Measurements from ENCODE around the gene GAPVD1. TPM values are rescaled to one million over a fixed set of nuclear protein-coding genes. Genes with fewer than 3 reads are reported as not detected.
A peak's percentile ranks its signal among the peaks of the same experiment; 100 is the strongest.

Gene GAPVD1
- polyA plus RNA-seq, 12 donors = 9.4 to 30.4 (median 20.1) TPM; not detected in 1

DNA sequence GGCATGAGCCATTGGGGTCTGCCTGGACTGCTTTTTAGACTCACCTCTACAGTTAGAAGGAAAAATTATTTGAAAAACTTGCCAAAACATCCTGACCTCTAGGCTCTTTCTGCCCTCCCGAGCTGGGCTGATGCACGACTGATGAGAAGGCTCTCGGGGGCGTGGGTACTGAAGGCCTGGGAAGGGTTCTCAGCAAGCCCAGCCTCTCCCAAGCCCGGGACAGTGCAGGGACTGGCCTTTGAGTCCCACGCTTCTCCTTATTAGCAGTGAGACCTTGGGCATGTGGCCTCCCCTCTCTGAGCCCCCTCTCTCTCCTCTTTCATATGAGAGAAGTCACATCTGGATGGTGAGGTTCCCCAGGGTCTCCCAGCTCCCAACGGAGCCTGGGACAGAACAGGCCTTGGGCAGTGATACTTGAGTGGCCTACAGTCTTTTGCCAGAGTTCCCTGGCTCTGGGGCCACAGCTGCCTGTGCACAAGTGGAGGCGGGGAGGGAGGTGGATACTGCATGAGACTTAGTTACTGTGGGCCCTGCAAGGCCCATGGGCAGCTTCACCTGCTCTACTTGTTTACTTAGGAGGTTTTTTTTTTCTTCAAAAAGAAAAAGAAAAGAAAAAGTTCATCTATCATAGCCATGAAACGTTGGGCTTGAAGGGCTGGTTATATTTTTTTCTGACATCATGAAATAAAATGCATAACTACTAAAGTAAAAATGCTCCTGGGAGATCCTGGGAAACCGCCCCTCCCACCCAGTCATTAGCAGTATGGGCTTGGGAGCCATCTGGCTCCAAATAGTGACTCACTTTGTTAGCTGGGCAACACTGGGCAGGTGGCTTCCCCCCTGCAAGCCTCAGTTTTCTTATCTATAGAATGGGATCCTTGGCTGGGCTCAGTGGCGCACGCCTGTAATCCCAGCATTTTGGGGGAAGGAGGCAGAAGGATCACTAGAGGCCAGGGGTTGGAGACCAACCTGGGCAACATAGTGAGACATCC is 139.4 kb downstream of the GAPVD1 start:
- no peak for DNase-seq

DNA sequence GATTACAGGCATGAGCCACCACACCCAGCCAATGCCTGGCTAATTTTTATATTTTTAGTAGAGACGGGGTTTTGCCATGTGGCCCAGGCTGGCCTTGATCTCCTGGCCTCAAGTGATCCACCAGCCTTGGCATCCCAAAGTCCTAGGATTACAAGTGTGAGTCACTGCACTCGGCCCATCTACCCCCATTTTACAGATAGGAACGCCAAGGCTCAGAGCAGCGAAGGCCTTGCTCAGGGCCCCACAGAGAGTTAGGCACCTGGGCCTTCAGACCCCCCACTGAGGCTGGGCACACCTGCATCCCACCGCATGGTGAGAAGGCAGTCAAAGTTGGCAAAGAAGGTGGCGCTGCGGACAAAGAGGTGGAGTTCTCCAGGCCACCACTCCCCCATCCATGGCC is 143.1 kb downstream of the GAPVD1 start:
- no peak for DNase-seq

DNA sequence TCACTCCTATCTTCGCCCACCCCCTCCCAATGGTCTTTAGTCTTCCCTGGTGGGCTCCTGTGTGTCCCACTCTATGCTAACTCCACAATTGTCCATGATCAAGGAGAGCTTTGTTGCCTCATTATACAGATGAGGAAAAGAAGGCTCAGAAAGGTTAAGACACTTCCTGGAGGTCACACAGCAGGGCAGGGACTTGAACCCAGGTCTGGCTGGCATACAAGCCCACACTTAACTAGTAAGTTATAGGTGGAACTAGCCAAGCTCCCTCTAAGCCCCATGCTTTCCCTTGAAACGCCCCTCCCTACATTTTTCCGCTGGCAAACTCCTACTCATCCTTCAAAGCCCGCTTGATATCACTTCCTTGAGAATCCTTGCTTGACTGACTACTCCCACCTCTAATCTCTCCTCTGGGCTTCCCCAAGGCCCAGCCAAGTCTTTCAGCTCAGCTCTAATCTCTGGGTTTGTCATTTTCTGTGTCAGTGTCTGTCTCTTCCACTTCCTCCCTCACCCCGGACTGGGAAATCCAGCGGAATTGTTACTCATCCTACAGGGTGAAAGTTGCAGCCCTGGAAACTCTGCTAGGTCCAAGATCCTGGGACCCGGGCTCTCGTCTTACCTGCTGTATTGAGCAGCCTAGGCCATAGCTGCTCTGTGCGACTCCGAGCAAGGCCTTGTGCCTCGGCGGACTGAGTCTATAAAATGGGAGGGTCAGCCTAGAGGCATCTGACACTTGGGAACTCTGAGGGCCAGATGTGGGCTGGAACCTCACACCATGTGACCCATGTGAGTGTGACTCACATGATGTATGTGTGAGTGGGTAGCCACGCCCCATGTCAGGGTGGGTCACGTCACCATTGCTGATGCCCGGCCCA is 144.5 kb downstream of the GAPVD1 start:
- no peak for DNase-seq

DNA sequence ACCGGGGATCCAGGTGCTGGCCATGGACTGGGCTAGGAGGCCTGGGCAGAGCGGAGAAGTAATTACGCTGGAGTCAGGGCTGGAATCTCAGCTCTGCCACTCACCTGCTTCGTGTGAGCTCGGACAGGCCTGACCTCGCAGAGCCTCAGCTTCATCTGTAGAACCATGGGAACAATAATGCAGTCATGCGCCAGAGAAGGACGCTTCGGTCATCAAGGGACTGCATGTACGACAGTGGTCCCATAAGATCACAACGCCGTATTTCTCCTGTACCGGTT is 145.1 kb downstream of the GAPVD1 start:
- DNase-seq = no peak

DNA sequence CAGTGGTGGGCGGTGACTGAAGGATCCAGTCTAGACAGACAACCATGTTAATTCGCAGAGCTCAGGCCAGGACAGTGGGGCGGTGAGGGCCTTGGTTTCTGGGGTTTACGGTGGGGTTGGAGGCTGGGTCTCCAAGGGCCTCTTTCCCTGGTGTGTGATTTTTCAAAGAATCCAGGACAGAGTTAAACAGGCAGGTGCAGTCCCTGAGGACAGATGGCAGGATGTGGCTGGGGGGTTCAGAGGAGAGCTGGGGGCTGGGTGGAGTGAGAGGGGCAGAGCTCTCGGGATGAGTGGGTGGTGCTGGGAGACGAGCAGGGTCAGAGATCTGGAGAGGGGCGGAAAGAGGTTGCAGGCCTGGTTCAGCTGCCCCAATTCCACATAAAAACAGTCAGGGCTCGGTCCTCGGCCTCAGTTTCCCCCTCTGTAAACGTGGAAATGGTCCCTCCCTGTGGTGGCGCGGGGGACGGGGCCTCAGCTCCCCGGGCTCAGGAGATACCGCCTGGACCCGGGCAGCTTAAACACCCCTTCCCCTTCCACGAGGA is 145.9 kb downstream of the GAPVD1 start:
- no peak for DNase-seq

DNA sequence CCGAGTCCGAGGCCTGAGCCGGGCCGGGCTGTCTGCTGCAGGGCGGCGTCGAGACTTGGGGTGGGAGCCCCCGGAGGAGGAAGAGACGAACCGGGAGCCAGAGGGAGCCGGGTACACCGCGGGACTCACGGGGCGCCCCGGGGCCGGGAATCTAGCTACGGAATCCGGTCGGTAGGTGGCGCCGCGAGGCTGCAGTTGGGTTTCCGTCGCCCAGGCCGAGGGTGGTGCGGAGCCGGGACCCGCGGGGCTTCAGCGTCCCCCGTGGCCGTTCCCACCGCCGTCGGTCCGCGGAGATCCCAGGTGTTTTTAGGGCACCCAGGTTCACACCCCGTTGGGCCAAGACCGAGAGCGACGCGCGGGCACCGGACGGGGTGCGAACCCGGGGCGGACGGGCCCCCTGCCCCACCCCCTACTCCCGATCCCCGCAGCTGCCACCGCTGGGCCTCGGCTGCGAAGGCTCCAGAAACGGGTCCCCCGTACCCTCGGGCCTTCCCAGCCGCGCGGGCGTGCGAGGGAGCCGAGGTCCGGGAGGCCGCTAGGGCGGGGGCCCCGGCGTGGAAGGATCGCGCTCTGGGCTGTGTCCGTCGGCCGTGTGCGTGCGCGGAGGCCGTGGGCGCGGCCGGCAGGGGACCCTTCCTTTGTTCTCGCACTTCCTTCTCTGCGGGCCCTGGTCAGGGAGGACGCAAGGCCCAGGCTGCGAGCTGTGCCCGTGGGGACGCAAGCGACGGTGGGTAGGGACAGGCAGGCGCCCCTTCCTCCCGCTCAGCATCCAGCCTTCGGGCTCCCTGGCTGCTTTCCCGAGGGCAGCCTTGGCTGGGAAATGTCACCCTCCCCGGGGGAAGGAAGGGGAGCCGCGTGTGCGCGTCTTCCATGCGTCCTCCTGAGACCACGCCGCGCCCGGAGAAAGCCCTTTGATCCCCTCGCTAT is 146.6 kb downstream of the GAPVD1 start:
- DNase-seq = peak; percentile 85

DNA sequence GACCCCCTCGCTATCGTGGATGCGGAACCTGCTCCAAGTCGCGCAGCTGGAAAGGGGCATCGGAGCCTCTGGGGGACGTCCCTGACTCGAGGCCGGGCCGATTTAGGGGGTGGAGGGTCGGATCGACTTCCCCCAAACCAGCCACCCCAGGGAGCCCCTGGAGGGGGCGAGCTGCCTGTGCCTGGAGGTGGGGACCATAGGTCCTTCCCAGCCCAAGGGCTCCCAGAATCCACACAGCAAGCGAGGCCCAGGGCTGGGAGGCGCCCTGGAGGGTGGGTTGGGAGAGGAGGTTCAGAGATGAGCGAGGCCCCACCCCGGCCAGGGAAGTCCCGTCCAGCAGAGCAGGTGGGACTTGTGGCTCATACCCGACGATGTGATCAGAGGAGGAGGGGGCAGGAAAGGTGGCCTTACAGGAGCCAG is 147.6 kb downstream of the GAPVD1 start:
- no peak for DNase-seq

DNA sequence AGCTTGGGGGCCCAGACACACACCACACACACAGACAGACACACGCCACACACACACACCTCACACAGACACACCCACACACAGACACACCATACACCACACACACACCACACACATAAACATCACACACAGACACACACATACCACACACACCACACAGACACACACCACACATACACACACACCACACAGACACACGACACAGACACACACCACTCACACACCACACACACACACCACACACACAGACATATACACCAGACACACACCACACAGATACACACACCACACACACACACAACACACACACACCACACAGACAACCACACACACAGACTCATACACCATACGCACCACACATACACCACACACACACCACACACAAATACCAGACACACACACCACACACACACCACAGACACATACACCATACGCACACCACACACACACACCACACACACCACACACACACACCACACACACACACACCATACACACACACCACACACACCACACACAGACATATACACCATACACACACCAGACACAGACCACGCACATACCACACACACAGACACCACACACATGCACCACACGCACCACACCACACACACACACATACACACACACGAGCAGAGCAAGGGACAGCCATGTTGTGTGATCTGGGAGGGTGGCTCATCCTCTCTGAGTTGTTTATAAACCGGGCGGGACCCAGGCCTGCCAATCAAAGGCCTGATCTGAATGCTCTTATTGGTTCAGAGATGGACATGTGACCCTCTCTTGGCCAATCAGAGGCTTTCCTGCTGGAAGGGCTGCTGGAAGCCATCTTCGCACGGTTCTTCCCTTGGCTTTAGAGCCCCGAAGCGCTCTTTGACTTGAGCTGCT is 148.3 kb downstream of the GAPVD1 start:
- DNase-seq = no peak

DNA sequence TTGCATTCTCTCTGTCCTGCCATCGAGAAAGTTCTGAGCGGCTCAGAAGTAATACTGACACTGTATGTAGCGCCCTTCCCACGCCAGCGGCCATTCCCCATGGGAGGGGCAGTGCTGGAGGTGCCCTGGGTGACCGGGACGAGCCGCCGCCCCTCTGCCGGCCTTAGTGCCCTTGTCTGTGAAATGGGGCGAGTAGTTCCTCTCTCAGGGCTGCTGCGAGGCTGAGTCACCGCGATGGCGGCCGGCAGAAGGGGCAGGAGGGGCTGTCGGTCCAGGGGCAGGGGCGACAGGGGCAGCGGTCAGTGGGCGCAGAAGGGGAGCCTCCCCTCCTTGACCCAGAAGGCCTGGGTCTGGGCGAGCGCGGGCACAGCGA is 148.9 kb downstream of the GAPVD1 start:
- DNase-seq = no peak

DNA sequence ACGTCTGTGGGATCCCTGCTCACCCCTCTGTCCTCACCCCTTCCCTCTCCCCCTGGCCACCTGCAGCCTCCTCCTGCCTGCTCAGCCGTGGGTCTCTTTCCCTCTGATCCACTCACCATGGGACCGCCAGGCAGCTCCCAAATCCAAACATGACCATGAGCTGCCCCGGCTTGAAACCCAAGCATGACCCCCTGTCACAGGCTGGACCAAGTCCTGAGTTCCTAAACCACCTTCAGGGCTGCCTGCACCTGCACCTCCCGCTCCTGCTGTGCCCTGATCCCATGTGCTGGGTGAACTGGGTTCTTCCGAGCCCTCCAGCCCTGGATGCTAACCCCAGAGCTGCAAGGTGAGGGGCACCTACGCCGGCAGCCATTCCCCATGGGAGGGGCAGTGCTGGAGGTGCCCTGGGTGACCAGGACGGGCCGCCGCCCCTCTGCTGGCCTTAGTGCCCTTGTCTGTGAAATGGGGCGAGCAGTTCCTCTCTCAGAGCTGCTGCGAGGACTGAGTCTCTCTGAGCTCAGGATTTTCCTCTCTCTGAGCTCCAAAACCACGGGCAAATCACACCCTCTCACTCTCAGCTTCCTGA is 149.6 kb downstream of the GAPVD1 start:
- DNase-seq = no peak

DNA sequence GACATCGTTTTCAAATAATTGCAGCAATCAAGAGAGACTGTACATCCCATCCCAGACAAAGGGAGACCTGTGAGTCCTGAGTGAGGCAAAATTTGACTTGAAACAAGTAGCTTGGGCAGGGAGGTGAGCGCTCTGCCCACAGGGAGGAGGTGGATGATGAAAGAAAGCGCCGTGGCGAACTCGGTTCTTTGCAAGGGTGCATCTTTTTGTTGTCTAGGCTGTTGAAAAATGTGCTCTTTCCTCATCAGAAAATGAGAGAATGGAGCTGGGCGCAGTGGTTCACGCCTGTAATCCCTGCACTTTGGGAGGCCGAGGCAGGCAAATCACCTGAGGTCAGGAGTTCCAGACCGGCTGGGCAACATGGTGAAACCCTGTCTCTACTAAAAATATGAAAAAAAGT is 150.5 kb downstream of the GAPVD1 start:
- DNase-seq = no peak

DNA sequence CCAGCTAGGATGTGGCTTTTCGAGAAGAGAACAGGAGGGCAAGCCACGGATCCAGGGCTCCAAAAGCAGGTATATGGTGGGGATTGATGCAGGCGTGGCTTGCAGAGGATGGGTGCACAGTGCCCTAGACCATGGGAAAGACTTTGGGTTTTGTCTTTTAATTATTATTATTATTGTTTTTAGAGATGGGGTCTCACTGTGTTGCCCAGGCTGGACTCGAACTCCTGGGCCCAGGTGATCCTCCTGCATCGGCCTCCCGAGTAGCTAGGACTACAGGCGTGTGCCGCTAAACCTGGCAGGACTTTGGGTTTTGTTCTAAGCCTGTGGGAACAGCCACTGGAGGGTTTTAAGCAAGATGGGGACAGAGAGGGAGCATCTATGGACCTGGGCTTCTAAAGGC is 152.0 kb downstream of the GAPVD1 start:
- DNase-seq = no peak

DNA sequence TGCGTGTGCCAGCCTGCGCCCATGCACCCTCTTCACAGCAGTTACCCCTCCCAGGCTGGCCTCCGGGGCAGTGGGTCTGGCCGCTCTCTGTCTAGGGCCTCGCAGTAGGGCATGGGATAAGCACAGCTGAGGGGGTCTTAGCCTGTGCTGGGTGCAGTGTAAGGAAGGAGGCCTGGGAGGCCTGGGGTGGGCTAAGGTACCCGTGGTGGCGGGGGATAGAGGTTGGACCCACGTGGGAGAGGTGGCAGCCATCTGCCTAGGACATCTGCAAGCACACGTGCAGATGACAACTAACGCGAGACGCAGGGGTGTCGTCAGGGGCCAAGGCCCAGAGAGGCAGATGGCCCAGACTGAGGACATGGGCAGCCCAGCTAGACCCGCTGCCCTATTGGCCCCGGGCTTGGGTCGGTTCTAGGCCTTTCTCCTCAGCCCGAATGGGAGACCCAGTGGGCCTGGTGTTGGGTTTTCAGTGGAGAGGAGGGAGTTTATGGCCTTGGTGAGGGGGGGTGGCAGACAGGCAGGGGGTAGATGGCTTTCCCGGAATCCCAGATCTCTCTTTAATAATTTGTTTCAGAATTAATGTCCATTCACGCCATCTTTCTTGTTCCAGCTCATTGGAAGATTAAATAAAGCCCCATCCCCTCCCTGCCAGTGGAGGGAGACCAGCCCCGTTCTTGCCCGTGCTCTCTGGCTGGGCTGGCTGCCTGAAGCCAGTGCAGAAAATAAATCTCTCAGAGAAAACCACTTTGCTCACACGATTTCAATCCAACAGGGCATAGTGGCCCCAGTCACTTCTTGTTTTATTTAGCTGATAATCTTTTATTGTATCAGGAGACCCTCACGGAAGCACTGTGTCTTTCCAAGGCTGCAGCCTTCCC is 154.2 kb downstream of the GAPVD1 start:
- DNase-seq = no peak

DNA sequence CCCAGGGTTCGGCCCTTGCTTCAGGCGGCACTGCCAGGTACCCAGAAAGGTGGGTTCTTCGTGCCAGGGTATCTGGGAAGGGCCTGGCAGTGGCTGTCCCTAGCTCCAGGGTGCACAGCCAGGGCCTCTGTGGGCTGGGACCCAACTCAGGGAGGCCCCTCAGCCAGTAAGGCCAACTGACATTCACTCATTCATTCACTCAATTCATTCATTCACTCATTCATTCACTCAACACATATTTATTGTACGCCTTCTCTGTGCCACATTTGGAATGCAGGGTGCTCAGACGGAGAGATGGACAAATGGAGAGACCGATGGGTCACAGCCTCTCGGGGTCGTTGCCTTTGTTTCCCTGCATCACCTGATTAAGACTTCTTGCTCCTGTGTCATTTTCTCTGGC is 154.9 kb downstream of the GAPVD1 start:
- no peak for DNase-seq

Other genes with a start within 250 kb of the GAPVD1 start
- 10 to 100 TPM in 6 of 12 donors, 1 to 10 TPM in 5, not detected in 1; 6.8 to 14.1 (median 10.4) TPM for gene SCAI, start 118.3 kb upstream of the GAPVD1 start, polyA plus RNA-seq (ENCODE audit: insufficient read length in 12 of 12)
- gene PPP6C, start 72.0 kb upstream of the GAPVD1 start, polyA plus RNA-seq (ENCODE audit: insufficient read length in 12 of 12) = 10 to 100 TPM in 11 of 12 donors, not detected in 1; 28.0 to 47.3 (median 42.7) TPM
- 10 to 100 TPM in 11 of 12 donors, not detected in 1; 12.7 to 21.3 (median 15.1) TPM for gene RABEPK, start 61.3 kb upstream of the GAPVD1 start, polyA plus RNA-seq (ENCODE audit: insufficient read length in 12 of 12)
- 100 to 1,000 TPM in 11 of 12 donors, not detected in 1; 146 to 244 (median 192) TPM for gene HSPA5, start 20.5 kb upstream of the GAPVD1 start, polyA plus RNA-seq (ENCODE audit: insufficient read length in 12 of 12)